HG03025 (cell line): Measurements from ENCODE around the gene RRAD.
"Not testable (repeated sequence)": the region's sequence is repeated elsewhere in the genome, so short reads cannot be mapped to it uniquely, and the experiment has no call there.

Experiments
- ATAC-seq: cut with Tn5 transposase; IDR thresholded peaks from one replicate; pipeline ENCODE4 v1.9.1; 2021; ENCODE audit warnings: mild to moderate bottlenecking, moderate library complexity; ENCODE audit not compliant: unreplicated experiment, low FRiP score

Gene RRAD

GRCh38 chr16:66903544-66904427 is 21.5 kb downstream of the RRAD start:
- ATAC-seq = no peak

GRCh38 chr16:66902648-66903543 is 22.4 kb downstream of the RRAD start:
- ATAC-seq = no peak

- ATAC-seq = no peak
Measured at GRCh38 chr16:66901626-66902025, 23.7 kb downstream of the RRAD start.

- ATAC-seq = no peak
Measured at GRCh38 chr16:66900721-66901441, 24.5 kb downstream of the RRAD start.

GRCh38 chr16:66899945-66900710 is 25.2 kb downstream of the RRAD start:
- no peak for ATAC-seq

- no peak for ATAC-seq
Measured at GRCh38 chr16:66899310-66899944, 25.9 kb downstream of the RRAD start.

GRCh38 chr16:66898933-66899309 is 26.4 kb downstream of the RRAD start:
- ATAC-seq = no peak

- no peak for ATAC-seq
Measured at GRCh38 chr16:66898207-66898606, 27.1 kb downstream of the RRAD start.

GRCh38 chr16:66896682-66897081 is 28.7 kb downstream of the RRAD start:
- ATAC-seq = not testable (repeated sequence)

- no peak for ATAC-seq
Measured at GRCh38 chr16:66895999-66896398, 29.3 kb downstream of the RRAD start.

- no peak for ATAC-seq
Measured at GRCh38 chr16:66895689-66895979, 29.7 kb downstream of the RRAD start.

GRCh38 chr16:66894948-66895688 is 30.2 kb downstream of the RRAD start:
- ATAC-seq = no peak

GRCh38 chr16:66894055-66894454 is 31.3 kb downstream of the RRAD start:
- ATAC-seq = no peak

- no peak for ATAC-seq
Measured at GRCh38 chr16:66891797-66892196, 33.5 kb downstream of the RRAD start.

GRCh38 chr16:66891360-66891759 is 34.0 kb downstream of the RRAD start:
- no peak for ATAC-seq

- ATAC-seq = no peak
Measured at GRCh38 chr16:66890799-66891198, 34.5 kb downstream of the RRAD start.

- no peak for ATAC-seq
Measured at GRCh38 chr16:66889622-66890021, 35.7 kb downstream of the RRAD start.

- no peak for ATAC-seq
Measured at GRCh38 chr16:66888647-66889615, 36.4 kb downstream of the RRAD start.
